Muscle layer of duodenum (tissue), 2 donors: ENCODE measurements around the gene STPG4.
A peak's percentile ranks its signal among the peaks of the same experiment; 100 is the strongest.

Experiments used
- H3K27ac ChIP-seq: one replicate; pipeline ENCODE4 v1.7.0; 2013; ENCODE audit warnings: mild to moderate bottlenecking, low read length
- H3K27me3 ChIP-seq: one replicate; pipeline ENCODE4 v1.7.0; 2013; ENCODE audit warnings: low read depth, mild to moderate bottlenecking, control low read depth, low read length
- H3K36me3 ChIP-seq, 2 donors: one replicate each; pipeline ENCODE4 v1.7.0; 2013; ENCODE audit warnings: low read length in 2 of 2, control low read depth in 1 of 2, mild to moderate bottlenecking in 1 of 2; ENCODE audit not compliant: insufficient read depth in 2 of 2, control insufficient read depth in 1 of 2
- H3K4me1 ChIP-seq, 2 donors: one replicate each; pipeline ENCODE4 v1.7.0; 2013; ENCODE audit warnings: low read length in 2 of 2, mild to moderate bottlenecking in 2 of 2, control low read depth in 1 of 2, moderate library complexity in 1 of 2; ENCODE audit not compliant: insufficient read depth in 2 of 2, control insufficient read depth in 1 of 2
- H3K4me3 ChIP-seq, 2 donors: one replicate each; pipeline ENCODE4 v1.7.0; 2013; ENCODE audit warnings: low read length in 2 of 2, low read depth in 1 of 2, mild to moderate bottlenecking in 1 of 2
- H3K9me3 ChIP-seq, 2 donors: one replicate each; pipeline ENCODE4 v1.7.0; 2013; ENCODE audit warnings: low read length in 2 of 2, control low read depth in 1 of 2, mild to moderate bottlenecking in 1 of 2; ENCODE audit not compliant: control insufficient read depth in 1 of 2
- donor health status: healthy.

Gene STPG4

DNA sequence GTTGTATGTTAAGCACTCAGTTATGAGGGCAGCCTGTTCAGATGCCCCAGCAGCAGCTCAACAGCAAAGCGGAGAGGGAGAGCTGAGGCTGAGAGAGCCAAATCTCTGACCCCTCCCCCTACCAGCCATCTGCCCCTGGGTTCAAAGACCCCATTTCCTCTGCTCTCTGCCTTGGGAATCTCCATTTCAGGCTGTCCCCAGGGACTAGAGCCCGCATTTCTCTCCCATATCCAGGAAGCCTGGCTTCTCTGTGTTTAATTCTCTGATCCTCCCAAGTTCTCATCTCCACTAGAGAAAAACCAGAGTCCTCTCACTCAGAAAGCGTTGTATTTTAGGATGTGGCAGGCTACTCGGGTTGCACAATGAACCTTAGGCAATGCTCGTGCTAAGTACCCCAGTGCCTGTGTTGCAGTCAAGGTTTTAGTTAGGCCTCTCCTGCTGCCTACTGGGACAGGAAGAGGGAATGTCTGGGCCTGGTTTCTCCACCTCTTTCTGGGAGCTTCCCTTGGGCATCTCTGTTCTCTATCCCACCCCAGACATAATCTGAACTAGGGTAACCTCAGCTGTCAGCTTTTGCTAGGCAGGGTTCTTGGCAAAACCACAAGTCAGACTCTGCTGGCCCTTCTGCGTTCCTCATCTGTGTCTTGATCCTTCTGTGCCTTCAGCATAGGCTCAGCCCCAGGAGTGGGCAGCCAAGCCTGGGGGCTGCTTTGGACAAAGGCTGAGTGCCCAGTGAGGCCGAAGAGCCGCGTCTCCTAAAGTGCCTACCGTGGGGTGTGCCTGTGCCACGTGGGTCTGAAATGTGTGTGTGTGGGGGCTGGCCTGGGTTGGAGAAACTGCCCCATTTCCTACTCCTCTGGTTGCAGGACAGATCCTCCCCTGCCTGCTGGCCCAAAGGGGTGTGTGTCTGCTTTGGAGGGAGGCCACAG is 96.8 kb downstream of the STPG4 start:
- no peaks in the 10 kb centered on the region for H3K9me3 ChIP-seq
- H3K36me3 ChIP-seq, result peaks cover 5 to 8% of the 10 kb centered on the region in 2 donors
- H3K4me3 ChIP-seq, result peak overlapping the region in 1 of 2 donors; percentile 29
- no peaks in the 10 kb centered on the region for H3K27me3 ChIP-seq
- peaks cover 47 to 58% of the 10 kb centered on the region in 2 donors for H3K4me1 ChIP-seq
- peak overlapping the region; percentile 85 for H3K27ac ChIP-seq

- Histone ChIP-seq H3K4me3 (peak overlapping the region in 1 of 2 donors; percentile 10), H3K27ac (peak overlapping the region; percentile 85), H3K36me3 (peaks cover 8 to 10% of the 10 kb centered on the region in 2 donors), H3K9me3 (no peaks in the 10 kb centered on the region), H3K4me1 (peaks cover 40 to 52% of the 10 kb centered on the region in 2 donors), H3K27me3 (no peaks in the 10 kb centered on the region)
Observed at GRCh38 chr2:47057687-47058002, 97.5 kb downstream of the STPG4 start.

GRCh38 chr2:47056868-47057686 is 98.0 kb downstream of the STPG4 start:
- peak overlapping the region in 1 of 2 donors; percentile 10 for H3K4me3 ChIP-seq
- peaks cover 36 to 46% of the 10 kb centered on the region in 2 donors for H3K4me1 ChIP-seq
- peak overlapping the region; percentile 85 for H3K27ac ChIP-seq
- H3K36me3 ChIP-seq, result peaks cover 8 to 15% of the 10 kb centered on the region in 2 donors
- no peaks in the 10 kb centered on the region for H3K27me3 ChIP-seq
- no peaks in the 10 kb centered on the region for H3K9me3 ChIP-seq

DNA sequence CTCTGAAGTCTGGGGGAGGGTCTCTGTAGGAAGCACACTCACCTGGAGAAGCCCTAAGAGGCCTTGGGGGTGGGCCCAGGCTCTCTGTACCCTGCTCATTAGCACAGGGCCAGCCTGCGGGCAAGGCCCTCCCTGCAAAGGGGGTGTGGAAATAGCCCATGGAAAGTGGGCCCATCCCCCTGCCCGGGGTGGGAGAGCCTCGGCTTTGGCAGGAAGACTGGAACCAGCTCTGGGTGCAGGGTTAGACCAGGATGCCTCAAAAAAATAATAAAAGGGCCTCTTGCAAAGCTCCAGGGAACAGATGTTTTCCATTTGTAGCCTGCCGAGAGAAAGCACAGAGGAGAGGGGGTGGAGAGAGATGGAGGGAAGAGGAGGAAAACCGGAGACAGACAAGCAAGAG is 98.7 kb downstream of the STPG4 start:
- H3K36me3 ChIP-seq, result peaks cover 10 to 22% of the 10 kb centered on the region in 2 donors

DNA sequence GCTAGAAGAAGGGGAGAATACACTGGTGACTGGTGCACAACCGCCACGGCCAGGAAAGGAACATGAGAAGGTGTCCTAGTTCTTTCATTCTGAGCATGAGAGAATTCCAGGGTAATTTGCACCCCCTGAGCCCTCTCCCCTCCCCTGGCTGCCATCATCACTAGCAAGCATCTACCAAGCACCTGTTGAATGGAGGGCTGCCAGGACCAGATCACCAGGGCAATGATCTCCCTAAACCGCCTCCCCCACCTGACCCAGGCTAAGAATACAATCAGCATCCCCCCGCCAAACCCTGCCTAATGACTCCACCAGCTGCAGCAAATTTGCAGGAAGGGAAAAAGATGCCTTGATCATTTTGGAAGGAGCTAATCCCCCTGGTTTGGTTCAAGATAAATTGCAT is 100.2 kb downstream of the STPG4 start:
- H3K36me3 ChIP-seq, result peaks cover 10 to 30% of the 10 kb centered on the region in 2 donors
- no peak overlapping the region for H3K4me3 ChIP-seq
- H3K27ac ChIP-seq, result no peak overlapping the region

More for the DNA sequence above, 98.7 kb downstream of the STPG4 start:
- Histone ChIP-seq H3K9me3 (no peaks in the 10 kb centered on the region), H3K4me1 (peaks cover 30 to 39% of the 10 kb centered on the region in 2 donors), H3K4me3 (peak overlapping the region in 1 of 2 donors; percentile 10), H3K27me3 (no peaks in the 10 kb centered on the region), H3K27ac (peak overlapping the region; percentile 85)

GRCh38 chr2:47054036-47054555 is 101.0 kb downstream of the STPG4 start:
- Histone ChIP-seq H3K27me3 (no peaks in the 10 kb centered on the region), H3K36me3 (peaks cover 10 to 35% of the 10 kb centered on the region in 2 donors), H3K27ac (no peak overlapping the region), H3K9me3 (no peaks in the 10 kb centered on the region), H3K4me3 (no peak overlapping the region), H3K4me1 (peaks cover 30 to 37% of the 10 kb centered on the region in 2 donors)

More for the DNA sequence above, 100.2 kb downstream of the STPG4 start:
- Histone ChIP-seq H3K9me3 (no peaks in the 10 kb centered on the region), H3K4me1 (peaks cover 30 to 39% of the 10 kb centered on the region in 2 donors), H3K27me3 (no peaks in the 10 kb centered on the region)

GRCh38 chr2:47052847-47053246 is 102.3 kb downstream of the STPG4 start:
- Histone ChIP-seq H3K27me3 (no peaks in the 10 kb centered on the region), H3K4me1 (peaks cover 22 to 26% of the 10 kb centered on the region in 2 donors), H3K4me3 (no peak overlapping the region), H3K36me3 (peaks cover 10 to 35% of the 10 kb centered on the region in 2 donors), H3K27ac (no peak overlapping the region), H3K9me3 (no peaks in the 10 kb centered on the region)

DNA sequence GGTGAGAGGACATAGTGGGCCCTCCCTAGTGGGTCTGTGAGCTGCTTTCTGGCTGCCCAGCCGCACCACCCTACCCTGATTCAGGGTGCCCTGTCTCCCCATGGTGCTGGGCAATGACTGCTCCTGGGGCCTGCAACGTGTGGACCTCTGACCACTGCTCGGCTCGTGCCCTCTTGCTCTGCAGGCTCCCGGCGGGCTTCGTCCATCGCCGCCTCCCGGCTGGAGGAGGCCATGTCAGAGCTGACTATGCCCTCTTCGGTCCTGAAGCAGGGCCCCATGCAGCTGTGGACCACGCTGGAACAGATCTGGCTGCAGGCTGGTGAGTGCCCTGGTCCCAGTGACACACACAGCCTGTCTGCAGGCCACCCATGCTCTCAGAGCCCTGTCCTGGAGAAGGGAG is 103.5 kb downstream of the STPG4 start:
- Histone ChIP-seq H3K4me3 (no peak overlapping the region), H3K9me3 (no peaks in the 10 kb centered on the region), H3K27me3 (no peaks in the 10 kb centered on the region), H3K36me3 (peaks cover 21 to 42% of the 10 kb centered on the region in 2 donors), H3K4me1 (peaks cover 10 to 13% of the 10 kb centered on the region in 2 donors), H3K27ac (no peak overlapping the region)

DNA sequence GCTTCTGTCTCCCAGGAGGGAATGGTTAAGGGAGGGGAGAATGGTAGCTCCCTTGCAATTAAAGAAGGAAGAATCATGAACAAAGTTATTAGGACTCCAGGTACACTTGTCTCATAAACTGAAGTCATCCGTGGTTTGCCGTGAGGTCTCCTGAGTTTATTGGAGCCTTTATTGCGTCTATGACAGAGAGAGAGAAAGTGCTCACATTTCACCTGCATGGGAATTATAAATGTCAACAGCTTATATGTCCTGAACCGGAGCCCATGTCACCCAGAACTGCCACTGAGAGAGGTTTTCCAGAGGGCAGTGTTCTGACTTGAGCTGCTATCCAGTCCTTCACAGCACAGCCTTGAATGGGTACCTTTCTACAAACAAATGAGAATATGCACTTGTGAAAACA is 104.3 kb downstream of the STPG4 start:
- no peak overlapping the region for H3K27ac ChIP-seq
- no peaks in the 10 kb centered on the region for H3K27me3 ChIP-seq
- H3K4me3 ChIP-seq, result no peak overlapping the region
- peaks cover 29 to 49% of the 10 kb centered on the region in 2 donors for H3K36me3 ChIP-seq
- H3K4me1 ChIP-seq, result peaks cover 2 to 5% of the 10 kb centered on the region in 2 donors
- H3K9me3 ChIP-seq, result no peaks in the 10 kb centered on the region

DNA sequence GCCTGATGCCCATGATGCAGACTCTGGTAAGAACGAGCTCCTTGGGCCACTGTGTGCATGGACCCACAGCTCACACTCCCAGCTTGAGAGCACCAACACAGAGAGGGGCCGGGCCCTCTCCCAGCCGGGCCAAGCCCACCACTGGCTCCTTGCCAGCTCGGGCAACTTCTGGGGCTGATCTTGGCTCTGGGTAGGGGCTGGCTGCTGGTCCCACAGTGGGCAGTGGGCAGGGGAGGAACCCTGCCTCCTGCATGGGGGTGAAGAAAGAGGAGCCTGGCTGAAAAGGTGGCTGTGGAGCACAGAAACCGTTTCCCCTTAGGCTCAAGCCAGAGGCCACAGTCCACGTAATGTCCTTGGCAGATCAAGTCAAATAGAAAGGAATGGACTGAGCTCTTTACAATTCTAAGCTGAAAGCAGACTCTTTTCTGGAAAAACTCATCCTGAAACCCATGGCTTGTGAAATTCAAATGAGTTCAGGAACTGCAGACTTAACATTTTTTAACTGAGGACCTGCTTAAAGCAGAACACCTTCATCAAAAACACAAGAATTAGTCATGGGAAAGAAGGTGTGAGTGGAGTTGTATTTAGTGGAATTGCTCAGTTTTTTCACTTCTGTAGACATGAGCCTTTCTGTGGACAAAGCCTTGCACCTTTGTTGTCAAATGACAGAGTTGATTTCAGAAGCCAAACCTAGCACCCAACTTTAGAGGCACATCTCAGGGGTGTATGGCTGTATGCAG is 104.9 kb downstream of the STPG4 start:
- Histone ChIP-seq H3K4me3 (no peak overlapping the region), H3K27ac (no peak overlapping the region), H3K4me1 (peaks cover 0 to 3% of the 10 kb centered on the region in 2 donors), H3K9me3 (no peaks in the 10 kb centered on the region), H3K27me3 (no peaks in the 10 kb centered on the region), H3K36me3 (peaks cover 31 to 53% of the 10 kb centered on the region in 2 donors)
